Loucy (cell line): ENCODE measurements around the gene DES.
"Not testable (repeated sequence)": the region's sequence is repeated elsewhere in the genome, so short reads cannot be mapped to it uniquely, and the experiment has no call there.

Source experiments
- H2AFZ ChIP-seq: fragments of 200-600 bp; sonication (generic); 2 replicates; pipeline ENCODE4 v1.6.0; 2016; ENCODE audit warnings: antibody characterized with exemption, mild to moderate bottlenecking, low read length, moderate library complexity
- H3F3A ChIP-seq: fragments of 200-600 bp; 2 replicates; pipeline ENCODE4 v1.6.0; 2016; ENCODE audit warnings: antibody characterized with exemption, low read depth, mild to moderate bottlenecking
- H3K27me3 ChIP-seq: fragments of 200-600 bp; sonication (generic); 2 replicates; pipeline ENCODE4 v1.6.1; 2014; ENCODE audit warnings: low read length, mild to moderate bottlenecking; ENCODE audit not compliant: insufficient read depth, poor library complexity, severe bottlenecking
- H3K36me3 ChIP-seq: fragments of 200-600 bp; sonication (generic); 2 replicates; pipeline ENCODE4 v1.6.1; 2016; ENCODE audit warnings: low read length; ENCODE audit not compliant: insufficient read depth
- H3K4me1 ChIP-seq: fragments of 200-600 bp; sonication (generic); 2 replicates; pipeline ENCODE4 v1.5.1; 2014; ENCODE audit warnings: low read length, mild to moderate bottlenecking; ENCODE audit not compliant: insufficient read depth, poor library complexity, severe bottlenecking
- H3K4me2 ChIP-seq: fragments of 200-600 bp; sonication (generic); 2 replicates; pipeline ENCODE4 v1.6.0; 2014; ENCODE audit warnings: antibody characterized with exemption, low read length, low read depth, mild to moderate bottlenecking; ENCODE audit not compliant: poor library complexity, severe bottlenecking
- H3K4me3 ChIP-seq: fragments of 200-600 bp; sonication (generic); 2 replicates; pipeline ENCODE4 v1.5.1; 2014; ENCODE audit warnings: low read length, mild to moderate bottlenecking, mixed read lengths; ENCODE audit not compliant: poor library complexity, severe bottlenecking
- H3K79me2 ChIP-seq: fragments of 200-600 bp; sonication (generic); 2 replicates; pipeline ENCODE4 v1.6.1; 2014; ENCODE audit warnings: low read length; ENCODE audit not compliant: insufficient read depth
- H3K9ac ChIP-seq: fragments of 200-600 bp; sonication (generic); 2 replicates; pipeline ENCODE4 v1.6.0; 2014; ENCODE audit warnings: mild to moderate bottlenecking, low read depth, low read length, moderate library complexity; ENCODE audit not compliant: poor library complexity, severe bottlenecking
- H3K9me2 ChIP-seq: fragments of 200-600 bp; sonication (generic); replicated peaks from 2 replicates; pipeline ENCODE4 v1.6.1; 2016; ENCODE audit warnings: low read depth, low read length, mixed read lengths
- H3K9me3 ChIP-seq: fragments of 200-600 bp; sonication (generic); 2 replicates; pipeline ENCODE4 v1.6.1; 2014; ENCODE audit warnings: mild to moderate bottlenecking, antibody characterized with exemption, low read length, low read depth; ENCODE audit not compliant: insufficient read depth
- H4K20me1 ChIP-seq: fragments of 200-600 bp; sonication (generic); 2 replicates; pipeline ENCODE4 v1.6.0; 2014; ENCODE audit warnings: antibody characterized with exemption, low read length, mild to moderate bottlenecking; ENCODE audit not compliant: insufficient read depth, poor library complexity, severe bottlenecking
- CTCF ChIP-seq: fragments of 200-600 bp; sonication (generic); conservative IDR thresholded peaks from 2 replicates; pipeline ENCODE4 v1.5.1; 2014; ENCODE audit warnings: mild to moderate bottlenecking, antibody characterized with exemption, low read length
- EZH2phosphoT487 ChIP-seq: fragments of 200-600 bp; IDR thresholded peaks from 2 replicates; pipeline ENCODE4 v1.6.1; 2018; ENCODE audit warnings: antibody characterized with exemption, mild to moderate bottlenecking, moderate library complexity, borderline replicate concordance

DES gene

GRCh38 chr2:219388907-219389156, 29.3 kb upstream of the DES start:
- H3K9me3 ChIP-seq, result no peaks in the 10 kb centered on the region
- H3K27me3 ChIP-seq, result no peaks in the 10 kb centered on the region
- peak overlapping the region; percentile 83 for H3K4me2 ChIP-seq
- H3K9ac ChIP-seq, result peak overlapping the region; percentile 69
- H3K79me2 ChIP-seq, result peaks cover 23% of the 10 kb centered on the region
- no peaks in the 10 kb centered on the region for H3F3A ChIP-seq
- peak overlapping the region; percentile 97 for H2AFZ ChIP-seq
- H3K4me1 ChIP-seq, result peaks cover 18% of the 10 kb centered on the region
- peak overlapping the region; percentile 73 for H3K4me3 ChIP-seq
- H3K9me2 ChIP-seq, result no peaks in the 10 kb centered on the region
- TF ChIP-seq EZH2phosphoT487 (no peak), CTCF (no peak)
- peaks cover 7% of the 10 kb centered on the region; the same call in 1 of the 2 replicates for H3K36me3 ChIP-seq
- H4K20me1 ChIP-seq, result peaks cover 10% of the 10 kb centered on the region

- TF ChIP-seq EZH2phosphoT487 (no peak), CTCF (no peak)
- no peaks in the 10 kb centered on the region for H3K9me2 ChIP-seq
- H3K36me3 ChIP-seq, result no peaks in the 10 kb centered on the region
- H3K79me2 ChIP-seq, result no peaks in the 10 kb centered on the region
- no peaks in the 10 kb centered on the region for H3K27me3 ChIP-seq
- no peak overlapping the region for H3K4me2 ChIP-seq
- peaks cover 12% of the 10 kb centered on the region for H3K4me1 ChIP-seq
- no peak overlapping the region for H3K4me3 ChIP-seq
- H4K20me1 ChIP-seq, result no peaks in the 10 kb centered on the region
- H3K9ac ChIP-seq, result no peak overlapping the region
- no peak overlapping the region for H2AFZ ChIP-seq
- no peaks in the 10 kb centered on the region for H3K9me3 ChIP-seq
- H3F3A ChIP-seq, result no peaks in the 10 kb centered on the region
Measured at GRCh38 chr2:219392754-219393153, 25.4 kb upstream of the DES start.

DNA sequence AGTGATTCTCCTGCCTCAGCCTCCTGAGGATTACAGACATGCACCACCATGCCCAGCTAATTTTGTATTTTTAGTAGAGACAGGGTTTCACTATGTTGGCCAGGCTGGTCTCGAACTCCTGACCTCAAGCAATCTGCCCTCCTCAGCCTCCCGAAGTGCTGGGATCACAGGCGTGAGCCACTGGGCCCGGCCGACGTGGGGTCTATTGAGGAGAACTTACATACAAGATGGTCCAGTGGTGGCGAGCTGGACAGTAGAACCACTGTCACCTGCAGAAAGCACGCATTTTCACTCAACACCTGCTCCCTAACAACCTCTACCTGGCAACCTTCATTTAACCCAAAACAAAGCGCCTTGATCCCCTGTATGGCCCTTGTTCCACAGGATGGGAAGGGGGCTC, 23.1 kb upstream of the DES start:
- H3K9ac ChIP-seq, H3K4me2 ChIP-seq, H4K20me1 ChIP-seq, H3K9me3 ChIP-seq, H3K36me3 ChIP-seq, H3K27me3 ChIP-seq, H2AFZ ChIP-seq, H3K4me1 ChIP-seq, H3K9me2 ChIP-seq, H3K79me2 ChIP-seq, H3F3A ChIP-seq, H3K4me3 ChIP-seq: not testable (repeated sequence)

- no peaks in the 10 kb centered on the region for H3K27me3 ChIP-seq
- H3K9me3 ChIP-seq, result no peaks in the 10 kb centered on the region
- no peak overlapping the region for H3K4me3 ChIP-seq
- no peak for TF ChIP-seq CTCF
- TF ChIP-seq EZH2phosphoT487, result no peak
- H3K9me2 ChIP-seq, result no peaks in the 10 kb centered on the region
- H2AFZ ChIP-seq, result no peak overlapping the region
- no peaks in the 10 kb centered on the region for H4K20me1 ChIP-seq
- H3K36me3 ChIP-seq, result no peaks in the 10 kb centered on the region
- H3F3A ChIP-seq, result no peaks in the 10 kb centered on the region
- no peak overlapping the region for H3K4me2 ChIP-seq
- H3K9ac ChIP-seq, result no peak overlapping the region
- H3K4me1 ChIP-seq, result peaks cover 4% of the 10 kb centered on the region
- no peaks in the 10 kb centered on the region for H3K79me2 ChIP-seq
Measured at GRCh38 chr2:219395609-219396008, 22.6 kb upstream of the DES start.
